HL-60 (cell line): Measurements from ENCODE around the gene LARP4B.

Experiments
- DNase-seq, 2 experiments: peaks; one replicate each; pipeline ENCODE4 v3.0.0-alpha.2; 2010 to 2020; ENCODE audit warnings: low read depth in 1 of 2, low spot score in 1 of 2
- H3K27ac ChIP-seq: fragments of 250-450 bp; sonication (Bioruptor Pico); replicated peaks from 2 replicates; pipeline ENCODE4 v1.5.1; 2020; ENCODE audit warnings: mild to moderate bottlenecking, moderate library complexity
- H3K27me3 ChIP-seq: fragments of 250-450 bp; sonication (Bioruptor Pico); 2 replicates; pipeline ENCODE4 v1.5.1; 2021; ENCODE audit warnings: mild to moderate bottlenecking, moderate library complexity; ENCODE audit not compliant: insufficient read depth, poor library complexity, severe bottlenecking
- H3K4me3 ChIP-seq: replicated peaks from 2 replicates; pipeline ENCODE4 v1.5.1; 2011; ENCODE audit warnings: mild to moderate bottlenecking, control low read depth, low read length; ENCODE audit not compliant: insufficient read depth
- CTCF ChIP-seq: IDR thresholded peaks from one replicate; pipeline ENCODE4 v1.5.1; 2011; ENCODE audit warnings: low read length, control low read depth, inconsistent platforms; ENCODE audit not compliant: insufficient read depth
- GABPA ChIP-seq: IDR thresholded peaks from 2 replicates; pipeline ENCODE4 v1.6.1; 2012; ENCODE audit warnings: low read depth
- POLR2AphosphoS5 ChIP-seq: IDR thresholded peaks from 2 replicates; pipeline ENCODE4 v1.6.1; 2012; ENCODE audit warnings: low read depth
- REST ChIP-seq: IDR thresholded peaks from 2 replicates; pipeline ENCODE4 v1.6.1; 2012; ENCODE audit warnings: low read depth; ENCODE audit not compliant: insufficient replicate concordance
- SPI1 ChIP-seq: IDR thresholded peaks from 2 replicates; pipeline ENCODE4 v1.6.1; 2012; ENCODE audit warnings: low read depth, mild to moderate bottlenecking, borderline replicate concordance

Gene LARP4B

DNA sequence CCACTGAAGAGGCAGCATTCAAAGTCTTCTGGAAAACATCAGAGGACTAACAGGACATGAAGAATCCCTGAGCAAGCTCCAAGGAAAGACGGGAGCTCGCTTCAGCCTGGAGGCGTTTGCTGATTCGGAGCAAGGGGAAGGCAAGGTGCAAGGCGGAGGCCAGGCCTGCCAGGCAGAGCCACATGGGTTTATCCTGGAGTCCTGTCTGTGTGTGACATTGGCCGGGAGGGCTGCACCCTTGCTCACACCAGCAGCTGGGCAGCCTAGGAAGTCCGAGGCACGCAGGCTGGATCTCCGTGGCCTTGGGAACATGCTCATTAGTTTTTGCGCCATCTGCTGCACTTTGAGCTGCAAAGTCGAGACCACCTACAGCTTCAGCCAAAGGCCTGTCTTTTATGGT is 22.3 kb upstream of the LARP4B start:
- DNase-seq: no peak
- H3K27me3 ChIP-seq: no peaks in the 10 kb centered on the region

DNA sequence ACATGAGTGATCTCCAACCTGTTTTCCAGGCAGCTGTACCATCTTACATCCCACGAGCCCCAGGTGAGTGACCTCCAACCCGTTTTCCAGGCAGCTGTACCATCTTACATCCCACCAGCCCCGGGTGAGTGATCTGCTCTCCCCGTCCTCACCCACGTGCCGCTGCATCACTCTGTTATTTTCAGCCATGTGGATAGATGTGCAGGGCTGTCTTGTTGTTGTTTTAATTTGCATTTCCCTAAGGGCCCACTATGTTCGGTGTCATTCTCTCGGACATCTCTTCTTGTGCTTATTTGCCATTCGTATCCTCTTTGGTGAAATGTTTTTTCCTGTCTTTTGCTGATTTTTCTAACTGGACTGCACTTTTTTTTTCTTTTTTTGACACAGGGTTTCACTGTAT is 17.9 kb upstream of the LARP4B start:
- TF ChIP-seq REST (no peak), GABPA (no peak), SPI1 (no peak)
- H3K27me3 ChIP-seq: no peaks in the 10 kb centered on the region
- H3K27ac ChIP-seq: no peak overlapping the region
- no peak for DNase-seq
- no peak overlapping the region for H3K4me3 ChIP-seq

More for the DNA sequence above, 22.3 kb upstream of the LARP4B start:
- TF ChIP-seq POLR2AphosphoS5 (no peak), REST (no peak), GABPA (no peak), CTCF (no peak), SPI1 (no peak)
- H3K27ac ChIP-seq: no peak overlapping the region
- H3K4me3 ChIP-seq: no peak overlapping the region

DNA sequence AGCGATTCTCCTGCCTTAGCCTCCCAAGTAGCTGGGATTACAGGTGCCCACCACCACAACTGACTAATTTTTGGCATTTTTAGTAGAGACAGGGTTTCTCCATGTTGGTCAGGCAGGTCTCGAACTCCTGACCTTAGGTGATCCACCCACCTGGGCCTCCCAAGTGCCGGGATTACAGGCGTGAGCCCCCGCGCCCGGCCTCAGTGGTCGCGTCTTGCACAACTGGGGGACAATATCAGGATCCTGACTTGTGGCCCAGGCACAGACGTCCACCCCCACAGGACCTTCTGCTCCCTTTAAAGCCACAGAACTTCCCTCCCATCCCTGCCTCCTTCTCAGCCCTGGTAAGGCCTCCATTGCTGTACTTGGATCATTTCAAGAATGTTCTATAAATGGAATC is 16.8 kb upstream of the LARP4B start:
- TF ChIP-seq REST (no peak), POLR2AphosphoS5 (no peak), CTCF (no peak), SPI1 (no peak), GABPA (no peak)
- DNase-seq: no peak
- H3K4me3 ChIP-seq: no peak overlapping the region
- H3K27ac ChIP-seq: no peak overlapping the region
- no peaks in the 10 kb centered on the region for H3K27me3 ChIP-seq

DNA sequence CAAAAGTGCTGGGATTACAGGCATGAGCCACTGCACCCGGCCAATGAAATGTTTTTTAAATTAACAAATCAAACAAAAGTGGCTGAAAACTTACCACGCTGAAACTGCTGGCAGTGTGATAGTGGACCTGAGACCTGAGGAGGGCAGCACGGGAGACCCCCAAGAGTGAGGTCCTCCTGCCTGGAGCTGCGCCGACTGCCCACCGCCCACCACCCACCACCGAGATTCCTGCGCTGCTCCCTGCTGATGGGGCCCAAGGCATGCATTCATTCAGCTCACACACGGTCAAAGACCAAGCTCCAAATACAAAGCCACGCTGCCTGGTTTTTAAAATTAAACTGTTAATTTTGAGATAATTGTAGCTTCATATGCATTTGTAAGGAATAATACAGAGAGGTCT is 16.4 kb upstream of the LARP4B start:
- no peak for TF ChIP-seq REST
- no peak for TF ChIP-seq POLR2AphosphoS5
- Histone ChIP-seq H3K4me3 (no peak overlapping the region), H3K27ac (no peak overlapping the region), H3K27me3 (no peaks in the 10 kb centered on the region)
- no peak for DNase-seq
